RKO (cell line): Measurements from ENCODE around the gene PLAC1.

Experiments
- DNase-seq: peaks from one replicate; pipeline ENCODE4 v3.0.0-alpha.2; 2016; ENCODE audit warnings: low spot score

Gene PLAC1

DNA sequence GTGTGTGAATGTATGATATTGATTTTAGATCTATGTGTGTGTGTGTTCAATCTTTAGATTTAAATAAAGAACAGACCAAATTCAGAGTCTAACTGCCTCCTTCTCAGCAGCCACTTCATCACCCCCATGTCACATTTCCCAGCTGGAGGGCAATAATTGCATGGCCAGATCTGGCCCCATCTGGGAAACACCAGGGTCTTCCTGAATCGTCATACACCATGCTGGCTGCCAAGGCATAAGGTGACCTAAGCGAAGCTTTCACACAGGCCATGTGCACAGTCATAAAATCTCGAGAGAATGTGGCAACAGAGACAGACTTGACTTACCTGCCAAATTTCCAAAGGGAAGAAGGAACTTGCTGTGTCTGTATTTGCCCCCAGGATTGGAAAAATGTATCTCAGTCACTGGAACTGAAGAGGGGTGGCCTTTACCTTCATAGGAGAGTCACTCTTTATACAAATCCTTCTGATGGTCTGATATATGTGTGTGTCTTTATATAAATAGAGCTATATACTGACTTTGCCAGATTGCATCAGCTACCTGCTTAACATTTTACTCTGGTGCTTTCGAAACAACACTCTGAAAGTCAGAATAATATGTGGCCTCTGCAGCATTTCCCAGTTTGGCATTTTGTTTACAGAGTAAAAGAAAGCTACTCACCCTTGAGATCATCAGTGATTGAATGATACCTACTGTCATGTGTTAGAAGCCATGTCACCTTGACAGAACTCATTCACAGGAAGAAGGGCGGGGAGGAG, at the start of gene PLAC1:
Gene PLAC1 (minus strand): TSS at position 470 of the 758 bp plus-strand sequence. CDS start 91,789 bp downstream, outside the sequence.
- DNase-seq = no peak

DNA sequence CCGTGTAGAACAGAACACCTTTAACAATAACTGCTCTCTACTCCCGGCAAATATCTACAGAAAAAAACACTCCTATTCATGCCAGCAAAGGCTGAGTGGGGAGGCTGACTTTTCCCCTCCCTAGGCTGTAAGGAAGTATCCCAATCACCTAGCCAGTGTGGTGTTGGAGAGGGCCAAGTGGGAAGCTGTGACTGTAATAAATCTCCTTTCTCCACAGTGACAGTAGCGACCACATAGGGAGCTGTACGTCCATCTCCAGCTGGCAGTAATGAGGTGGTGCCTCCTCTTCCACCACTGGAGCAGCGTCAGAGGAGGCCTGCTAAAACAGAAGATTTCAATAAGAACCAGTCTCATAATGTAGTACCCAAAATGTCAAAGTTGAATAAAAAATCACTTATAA, 47.9 kb upstream of the PLAC1 start:
- no peak for DNase-seq

DNA sequence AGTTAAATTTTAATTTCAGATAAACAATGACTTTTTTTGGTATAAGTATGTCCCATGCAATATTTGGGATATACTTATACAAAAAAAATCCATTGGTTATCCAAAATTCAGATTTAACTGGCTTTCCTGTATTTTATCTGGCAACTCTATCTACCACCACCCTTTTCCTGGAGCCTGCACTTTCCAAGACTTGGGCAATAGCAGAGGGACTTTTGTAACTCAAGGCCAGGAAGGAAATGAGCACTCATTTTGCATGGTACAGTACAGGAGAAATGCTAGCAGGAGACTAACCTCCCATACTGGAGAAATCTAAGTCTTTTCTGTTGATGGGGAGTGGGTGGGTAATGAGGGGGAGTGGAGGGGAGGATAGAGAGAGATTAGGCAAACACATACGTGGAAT, 37.7 kb upstream of the PLAC1 start:
- DNase-seq = no peak

DNA sequence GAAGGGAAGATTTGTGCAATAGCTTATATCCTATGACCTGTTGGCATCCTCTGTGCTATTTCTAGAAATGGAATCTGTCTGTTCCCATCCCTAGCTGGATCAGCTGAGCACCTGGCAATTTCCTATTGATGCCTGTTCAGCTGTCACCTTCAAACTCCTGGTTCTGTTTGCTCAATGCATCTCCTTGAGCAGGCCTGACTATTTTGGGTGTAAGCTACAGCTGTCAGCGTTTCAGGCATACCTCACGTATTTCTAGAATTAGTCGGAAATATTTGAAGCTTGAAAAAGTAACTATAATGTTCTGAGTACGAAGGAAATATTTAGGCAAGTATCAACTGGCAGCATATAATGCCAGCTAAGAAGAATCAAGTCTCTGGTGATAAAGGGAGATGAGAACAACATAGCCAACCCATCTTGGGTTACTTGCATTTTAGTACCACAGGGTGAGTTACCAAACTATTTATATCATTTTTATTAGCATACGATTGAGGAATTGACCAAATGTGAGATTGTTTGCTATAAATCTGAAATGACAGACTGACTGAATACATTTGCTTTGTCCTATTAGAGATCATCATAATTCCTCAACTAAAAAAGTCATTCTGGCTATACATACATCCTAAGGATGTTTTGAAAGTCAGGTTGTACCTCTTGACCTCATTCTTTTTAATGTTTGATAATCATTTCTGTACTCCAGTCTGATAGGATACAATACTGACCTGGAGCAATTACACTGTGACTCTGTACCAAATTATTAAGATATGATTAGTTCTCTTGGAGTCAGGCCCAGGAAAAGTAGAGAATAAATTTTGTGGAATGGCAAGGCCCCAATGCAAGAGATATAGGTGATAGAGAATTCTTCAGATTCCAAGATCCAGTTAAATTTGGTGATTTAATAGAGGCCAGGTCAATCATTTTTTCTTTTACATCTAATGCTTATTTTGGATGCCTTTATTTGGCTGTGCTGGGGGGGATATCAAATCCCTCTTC, 36.4 kb upstream of the PLAC1 start:
- DNase-seq = no peak

- no peak for DNase-seq
Measured at GRCh38 chrX:134693644-134694043, 35.4 kb upstream of the PLAC1 start.

GRCh38 chrX:134692990-134693389, 34.7 kb upstream of the PLAC1 start:
- no peak for DNase-seq

DNA sequence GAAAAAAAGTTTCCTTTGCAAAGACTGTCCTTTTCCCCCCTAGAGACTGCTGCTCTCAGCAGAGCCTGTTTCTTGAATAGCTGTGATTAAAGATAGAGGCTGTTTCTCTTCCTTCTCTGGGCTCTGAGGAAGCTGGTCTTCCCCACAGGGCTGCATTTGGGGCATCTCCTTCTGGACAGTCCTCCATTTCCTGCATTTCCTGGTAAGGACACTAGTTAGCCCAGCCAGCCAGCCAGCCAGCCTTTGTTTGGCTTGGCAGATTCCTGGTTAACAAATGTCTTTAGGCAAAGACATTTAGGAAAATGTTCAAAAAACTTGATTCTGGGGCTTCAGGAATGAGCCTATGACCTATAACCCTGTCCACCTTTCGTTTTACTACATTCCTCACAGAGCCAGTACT, 34.0 kb upstream of the PLAC1 start:
- DNase-seq = no peak

GRCh38 chrX:134691453-134691852, 33.2 kb upstream of the PLAC1 start:
- DNase-seq = no peak

GRCh38 chrX:134688839-134689238, 30.6 kb upstream of the PLAC1 start:
- DNase-seq = no peak

DNA sequence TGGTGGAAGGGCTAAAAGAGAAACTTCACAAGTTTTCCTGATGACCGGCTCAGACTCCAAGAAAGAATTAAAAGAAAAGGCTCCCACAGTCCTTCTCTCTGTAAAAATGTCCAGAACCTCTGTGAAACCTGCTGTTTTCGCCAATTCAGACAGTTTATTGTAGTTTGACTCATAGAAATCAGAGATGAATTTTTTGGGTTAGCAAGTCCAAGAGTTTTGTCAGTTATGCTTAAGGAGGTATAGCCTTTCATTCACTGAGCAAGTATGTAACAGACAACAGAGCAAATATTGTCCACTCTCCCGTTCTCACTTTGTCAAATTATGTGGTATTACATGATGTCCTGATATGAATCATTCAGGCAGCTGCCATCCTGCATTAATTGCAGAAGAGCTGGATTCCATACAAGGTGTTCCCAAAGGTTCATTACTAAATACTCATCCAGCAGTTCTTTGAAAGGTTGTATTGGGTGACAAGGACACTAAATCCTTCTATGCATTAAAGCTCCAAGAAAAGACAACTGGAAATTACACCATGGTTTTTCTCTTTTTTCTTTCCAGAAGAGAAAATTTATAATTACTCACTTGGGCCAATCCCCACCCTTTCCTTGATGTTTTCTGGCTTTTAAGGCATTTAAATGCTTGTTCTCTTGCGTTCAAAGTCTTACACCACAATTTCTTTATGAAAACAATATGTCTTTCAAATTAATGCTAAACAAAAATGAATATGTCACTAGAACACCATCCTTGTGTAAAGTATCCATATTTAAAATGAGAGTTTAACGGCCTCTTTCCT, 30.0 kb upstream of the PLAC1 start:
- DNase-seq = no peak

- no peak for DNase-seq
Measured at GRCh38 chrX:134685668-134686067, 27.4 kb upstream of the PLAC1 start.

DNA sequence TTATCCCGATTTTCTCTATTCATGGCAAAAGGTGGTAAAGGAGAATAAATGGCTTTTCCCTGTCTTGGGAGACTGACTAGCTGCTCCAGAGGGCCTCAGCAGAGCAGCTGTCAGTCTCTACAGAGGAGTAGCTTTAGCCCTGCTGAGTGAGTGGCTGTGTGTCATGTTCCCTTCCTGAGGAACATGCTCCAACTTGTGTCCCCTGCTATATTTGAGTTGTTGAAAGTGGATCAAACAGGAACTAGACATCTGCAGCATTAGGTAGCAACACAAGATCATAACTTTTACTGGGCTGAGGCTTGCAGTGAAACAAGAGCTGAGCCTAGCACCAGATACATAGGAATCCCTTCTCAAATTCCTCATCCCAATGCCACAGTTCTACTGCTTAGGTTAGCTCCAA, 26.7 kb upstream of the PLAC1 start:
- no peak for DNase-seq

DNA sequence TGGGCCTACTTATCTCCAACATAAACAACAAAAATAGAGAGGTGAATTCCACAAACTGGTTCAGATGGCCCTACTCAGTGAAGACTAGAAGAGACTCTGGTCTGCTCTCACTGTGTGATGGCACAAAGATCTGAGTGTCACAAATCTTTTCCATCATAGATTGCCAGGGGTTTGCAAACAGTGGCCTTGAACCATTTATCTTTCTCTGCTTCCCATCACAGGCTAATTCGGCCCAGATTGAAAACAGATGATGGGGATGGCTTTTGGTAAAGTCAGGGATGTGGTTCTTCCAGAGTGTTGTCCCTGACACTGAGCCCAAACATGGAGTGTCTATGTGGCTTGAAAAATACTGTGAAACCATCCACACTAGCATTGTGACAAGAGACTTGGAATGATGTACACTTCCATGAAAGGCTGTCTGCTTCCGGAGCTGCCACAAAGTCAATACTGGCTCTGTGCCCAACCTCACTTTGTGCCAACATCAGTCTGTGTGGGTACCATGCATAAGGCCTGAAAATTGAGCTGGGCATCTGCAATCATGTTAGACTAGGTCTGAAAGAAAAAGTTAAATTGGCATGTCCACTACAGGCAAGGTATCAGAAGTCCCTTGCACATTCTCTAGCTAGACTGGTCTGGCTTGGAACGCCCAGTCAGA, 25.2 kb upstream of the PLAC1 start:
- DNase-seq = no peak

DNA sequence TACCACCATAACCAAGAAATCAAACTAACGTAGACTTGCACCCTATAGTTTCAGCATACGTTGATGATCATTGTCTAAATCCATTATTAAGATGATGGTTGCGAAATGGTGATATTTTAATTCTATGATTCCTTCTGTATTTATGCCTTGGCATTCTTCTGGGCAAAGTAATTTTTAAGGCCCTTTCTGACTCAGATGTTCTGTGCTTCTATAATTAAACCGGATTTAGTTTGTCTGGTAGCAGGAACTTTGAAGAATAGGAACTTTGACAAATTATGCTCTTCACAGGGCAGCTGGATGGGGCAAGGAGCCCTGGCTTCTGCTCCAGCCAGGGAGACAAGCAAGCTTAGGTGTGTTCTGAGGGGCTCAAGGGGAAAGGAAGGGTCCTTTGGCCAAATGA, 23.8 kb upstream of the PLAC1 start:
- no peak for DNase-seq

DNA sequence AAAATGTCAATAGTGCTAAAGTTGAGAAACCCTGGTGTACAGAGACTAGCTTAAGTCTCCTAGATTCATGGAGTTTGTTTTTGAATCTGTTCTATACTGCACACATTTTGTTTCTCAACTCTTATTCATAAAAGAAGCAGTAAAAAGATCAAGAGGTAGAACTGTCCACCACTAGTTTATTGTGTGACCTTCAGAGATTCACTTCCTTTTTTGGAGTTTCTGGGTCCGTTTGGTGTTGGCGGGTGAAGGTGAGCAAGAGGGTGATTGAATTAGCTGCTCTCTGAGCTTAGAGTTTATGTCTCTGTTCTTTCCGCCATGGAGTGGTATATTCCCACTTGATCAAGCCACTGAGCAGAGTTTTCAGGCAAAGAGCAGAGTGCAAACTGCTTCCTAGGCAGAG, 21.4 kb upstream of the PLAC1 start:
- no peak for DNase-seq

DNA sequence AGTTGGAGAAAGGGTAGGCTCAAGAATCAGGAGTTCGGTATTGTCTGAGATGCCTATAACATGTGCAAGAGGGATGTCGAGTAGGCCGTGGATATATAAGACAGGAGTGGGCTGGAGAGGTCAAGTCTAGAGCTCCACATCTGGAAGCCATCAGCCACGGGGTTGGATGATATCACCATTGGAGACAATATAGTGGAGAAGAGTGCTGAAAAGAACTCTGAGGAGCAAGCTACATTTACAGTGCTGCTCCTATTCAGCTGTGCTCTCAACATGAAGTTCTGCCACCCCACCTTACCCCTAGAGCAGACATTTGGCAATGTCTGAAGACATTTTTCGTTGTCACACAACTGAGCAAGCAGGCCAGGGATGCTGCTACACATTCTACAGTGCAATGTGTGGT, 20.9 kb upstream of the PLAC1 start:
- DNase-seq = no peak

- no peak for DNase-seq
Measured at GRCh38 chrX:134677332-134677731, 19.1 kb upstream of the PLAC1 start.

DNA sequence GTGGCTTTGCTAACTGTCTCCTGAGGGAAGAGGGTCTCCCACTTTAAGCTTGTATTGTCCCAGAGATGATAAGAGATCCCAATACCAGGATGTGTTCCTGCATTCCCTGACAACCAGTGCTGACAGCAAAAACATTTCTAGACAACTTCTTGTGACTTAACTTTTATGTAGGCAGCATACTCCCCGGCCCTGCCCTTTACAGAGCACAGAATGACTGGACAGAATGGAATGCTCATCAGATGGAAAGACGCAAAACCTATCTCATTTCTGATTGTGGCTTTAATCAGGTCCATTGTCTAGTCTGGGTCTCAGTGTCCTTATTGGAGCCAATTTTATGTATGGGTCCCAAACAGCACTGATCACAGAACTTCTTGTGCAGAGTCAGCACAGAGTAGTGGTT, 18.2 kb upstream of the PLAC1 start:
- no peak for DNase-seq

DNA sequence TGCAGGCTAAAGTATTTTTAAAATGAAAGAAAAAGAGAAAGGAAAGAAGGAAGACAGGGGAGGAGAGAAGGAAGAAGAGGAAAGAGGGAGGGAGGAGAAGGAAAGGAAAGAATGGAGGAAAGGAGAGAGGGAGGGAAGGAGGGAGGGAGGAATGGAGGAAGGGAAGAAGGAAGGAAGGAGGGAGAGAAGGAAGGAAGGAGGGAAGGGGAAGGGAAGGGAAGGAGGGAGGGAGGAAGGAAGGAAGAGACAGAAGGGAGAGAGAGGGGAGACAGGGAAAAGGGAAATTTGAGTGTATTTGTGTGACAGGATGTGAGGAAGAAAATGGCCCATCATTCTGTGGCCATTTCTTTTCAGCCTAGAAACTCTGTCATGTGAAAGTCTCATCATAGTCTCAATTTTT, 14.9 kb upstream of the PLAC1 start:
- no peak for DNase-seq

DNA sequence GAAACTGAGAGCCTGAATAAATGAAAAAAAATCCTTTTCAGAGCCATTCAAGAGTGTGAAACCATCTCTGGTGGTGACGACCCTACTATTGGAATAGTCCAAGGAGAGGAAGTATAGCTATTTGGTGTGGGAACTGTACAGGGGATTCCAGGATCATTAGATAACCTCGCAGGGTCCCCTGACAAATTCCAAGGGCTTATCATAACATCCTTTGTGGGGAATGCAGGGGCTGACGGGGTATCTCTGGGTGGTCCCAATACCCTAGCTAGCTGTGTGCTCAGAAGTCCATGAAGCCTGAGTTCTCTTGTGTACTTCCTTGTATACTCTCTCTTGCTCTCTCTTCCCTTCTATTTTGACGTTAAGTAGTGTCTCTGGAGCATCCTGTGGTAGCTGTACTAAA, 13.8 kb upstream of the PLAC1 start:
- DNase-seq = no peak

DNA sequence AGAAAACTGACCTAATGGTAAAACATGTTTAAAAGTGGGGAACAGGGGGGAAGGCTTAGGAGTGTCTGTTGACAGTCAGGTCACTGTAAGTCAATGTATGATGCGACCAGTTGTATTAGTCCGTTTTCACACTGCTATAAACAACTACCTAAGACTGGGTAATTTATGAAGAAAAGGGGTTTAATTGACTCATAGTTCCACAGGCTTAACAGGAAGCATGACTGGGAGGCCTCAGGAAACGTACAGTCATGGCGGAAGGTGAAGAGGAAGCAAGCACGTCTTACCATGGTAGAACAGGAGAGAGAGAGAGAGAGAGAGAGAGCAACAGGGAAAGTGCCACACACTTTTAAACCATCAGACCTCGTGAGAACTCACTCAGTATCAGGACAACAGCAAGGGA, 13.0 kb upstream of the PLAC1 start:
- DNase-seq = no peak
